ENCODE results near the gene CNOT3. TPM values are rescaled to one million over a fixed set of nuclear protein-coding genes. Genes with fewer than 3 reads are reported as not detected.

Gene CNOT3
- total RNA-seq, 4 donors from 2014 or later, result 5.1 to 14.0 (median 10.2) TPM

DNA sequence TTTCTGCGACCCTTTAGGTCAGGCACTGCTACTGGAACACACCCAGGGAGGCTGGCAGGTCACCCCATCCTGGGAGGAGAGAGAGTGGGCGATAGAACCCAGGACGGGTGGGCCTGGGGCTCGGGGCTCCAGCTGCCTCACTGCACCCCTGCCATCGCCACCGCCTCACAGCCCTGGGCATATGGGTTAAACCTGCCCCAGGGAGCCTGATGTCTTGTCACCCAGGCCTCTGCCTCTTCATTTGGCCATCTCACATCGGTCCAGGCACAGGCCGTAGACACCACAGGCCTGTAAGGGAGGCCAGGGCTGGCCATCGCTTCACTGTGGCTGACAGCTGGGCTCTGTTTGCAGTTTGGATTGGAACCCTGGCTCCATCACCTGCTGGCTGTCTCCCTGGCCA, 11.8 kb upstream of the CNOT3 start:
- intact Hi-C loops (cut with DNase I; ENCODE audit: low total_unique reads), result no loop called here
- no peaks in the 10 kb centered on the region for H3K27me3 ChIP-seq
- no peak for TF ChIP-seq POLR2A (IDR thresholded peaks at IDR 0.05)
- TF ChIP-seq, protein P1, sequence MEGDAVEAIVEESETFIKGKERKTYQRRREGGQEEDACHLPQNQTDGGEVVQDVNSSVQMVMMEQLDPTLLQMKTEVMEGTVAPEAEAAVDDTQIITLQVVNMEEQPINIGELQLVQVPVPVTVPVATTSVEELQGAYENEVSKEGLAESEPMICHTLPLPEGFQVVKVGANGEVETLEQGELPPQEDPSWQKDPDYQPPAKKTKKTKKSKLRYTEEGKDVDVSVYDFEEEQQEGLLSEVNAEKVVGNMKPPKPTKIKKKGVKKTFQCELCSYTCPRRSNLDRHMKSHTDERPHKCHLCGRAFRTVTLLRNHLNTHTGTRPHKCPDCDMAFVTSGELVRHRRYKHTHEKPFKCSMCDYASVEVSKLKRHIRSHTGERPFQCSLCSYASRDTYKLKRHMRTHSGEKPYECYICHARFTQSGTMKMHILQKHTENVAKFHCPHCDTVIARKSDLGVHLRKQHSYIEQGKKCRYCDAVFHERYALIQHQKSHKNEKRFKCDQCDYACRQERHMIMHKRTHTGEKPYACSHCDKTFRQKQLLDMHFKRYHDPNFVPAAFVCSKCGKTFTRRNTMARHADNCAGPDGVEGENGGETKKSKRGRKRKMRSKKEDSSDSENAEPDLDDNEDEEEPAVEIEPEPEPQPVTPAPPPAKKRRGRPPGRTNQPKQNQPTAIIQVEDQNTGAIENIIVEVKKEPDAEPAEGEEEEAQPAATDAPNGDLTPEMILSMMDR (IDR thresholded peaks at IDR 0.05 in 4 of 5, conservative IDR thresholded peaks at IDR 0.05 in 1 of 5), result no peak
- no peak for ATAC-seq
- DNase-seq, result no peak
- H3K27ac ChIP-seq, result no peak overlapping the region
- H3K36me3 ChIP-seq, result peaks cover 2 to 89% of the 10 kb centered on the region in 2 donors
- no peak overlapping the region for H3K4me3 ChIP-seq
- in situ Hi-C loops (cut with MboI; ENCODE audit: low sequenced_read_pairs in 4 of 4), result no loop called here
- H3K9me3 ChIP-seq, result no peaks in the 10 kb centered on the region
- no peaks in the 10 kb centered on the region for H3K4me1 ChIP-seq

DNA sequence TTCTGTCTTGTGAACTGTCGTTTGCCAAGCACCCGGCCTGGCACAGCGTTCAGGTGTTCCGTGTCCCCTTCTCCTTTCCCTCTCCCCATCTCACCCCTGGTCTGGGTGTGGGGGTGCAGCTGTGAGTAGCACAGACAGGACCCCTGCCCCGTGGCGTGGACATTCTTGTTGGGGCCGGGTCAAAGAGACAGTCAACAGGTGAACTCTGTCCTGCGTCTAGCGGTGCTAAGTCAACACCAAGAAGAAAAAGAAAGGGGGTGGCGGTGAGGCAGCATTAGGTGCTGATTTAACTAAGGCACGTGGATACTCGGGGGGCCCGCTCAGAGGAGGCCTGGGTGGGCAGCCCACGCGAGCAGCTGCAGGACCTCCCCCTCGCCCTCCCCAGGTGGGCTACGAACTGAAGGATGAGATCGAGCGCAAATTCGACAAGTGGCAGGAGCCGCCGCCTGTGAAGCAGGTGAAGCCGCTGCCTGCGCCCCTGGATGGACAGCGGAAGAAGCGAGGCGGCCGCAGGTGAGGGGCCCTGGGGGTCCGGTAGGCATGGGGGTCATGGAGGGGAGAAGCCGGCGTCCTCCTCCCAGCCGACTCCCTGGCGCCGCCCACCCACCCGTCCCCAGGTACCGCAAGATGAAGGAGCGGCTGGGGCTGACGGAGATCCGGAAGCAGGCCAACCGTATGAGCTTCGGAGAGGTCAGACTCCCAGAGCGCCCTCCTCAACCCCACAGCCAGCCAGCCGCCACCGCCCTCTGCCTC, 9.7 kb upstream of the CNOT3 start:
- peaks cover 2 to 85% of the 10 kb centered on the region in 2 donors for H3K36me3 ChIP-seq
- ATAC-seq, result no peak
- no peaks in the 10 kb centered on the region for H3K4me1 ChIP-seq
- TF ChIP-seq, protein P1 (IDR thresholded peaks at IDR 0.05 in 4 of 5, conservative IDR thresholded peaks at IDR 0.05 in 1 of 5), result no peak
- no peak for TF ChIP-seq POLR2A (IDR thresholded peaks at IDR 0.05)
- no peak overlapping the region for H3K27ac ChIP-seq
- H3K4me3 ChIP-seq, result no peak overlapping the region
- in situ Hi-C loops (cut with MboI; ENCODE audit: low sequenced_read_pairs in 4 of 4) (no loop called here), intact Hi-C loops (cut with DNase I; ENCODE audit: low total_unique reads) (no loop called here)
- H3K27me3 ChIP-seq, result no peaks in the 10 kb centered on the region
- H3K9me3 ChIP-seq, result no peaks in the 10 kb centered on the region
- no peak for DNase-seq

DNA sequence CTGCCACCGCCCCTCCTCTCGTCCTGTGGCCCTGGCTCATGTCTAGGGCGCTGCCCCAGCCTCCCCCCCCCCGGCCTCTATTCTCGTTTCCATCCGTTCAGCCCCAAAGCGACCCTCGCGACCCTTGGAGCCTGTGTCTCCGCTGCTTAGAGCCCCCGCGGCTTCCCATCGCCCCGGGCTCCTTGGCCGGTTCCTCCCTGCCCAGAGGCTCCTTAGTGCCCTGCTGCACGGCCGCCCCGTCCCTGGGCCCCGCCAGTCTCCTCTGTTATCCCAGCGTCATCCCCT, 9.2 kb upstream of the CNOT3 start:
- no peak overlapping the region for H3K27ac ChIP-seq
- intact Hi-C loops (cut with DNase I; ENCODE audit: low total_unique reads), result no loop called here
- H3K9me3 ChIP-seq, result no peaks in the 10 kb centered on the region
- in situ Hi-C loops (cut with MboI; ENCODE audit: low sequenced_read_pairs in 4 of 4), result no loop called here
- no peaks in the 10 kb centered on the region for H3K27me3 ChIP-seq
- DNase-seq (no peak), ATAC-seq (no peak)
- H3K4me3 ChIP-seq, result no peak overlapping the region
- peaks cover 2 to 80% of the 10 kb centered on the region in 2 donors for H3K36me3 ChIP-seq
- no peak for TF ChIP-seq POLR2A (IDR thresholded peaks at IDR 0.05)
- TF ChIP-seq, protein P1 (IDR thresholded peaks at IDR 0.05 in 4 of 5, conservative IDR thresholded peaks at IDR 0.05 in 1 of 5), result no peak
- H3K4me1 ChIP-seq, result no peaks in the 10 kb centered on the region

DNA sequence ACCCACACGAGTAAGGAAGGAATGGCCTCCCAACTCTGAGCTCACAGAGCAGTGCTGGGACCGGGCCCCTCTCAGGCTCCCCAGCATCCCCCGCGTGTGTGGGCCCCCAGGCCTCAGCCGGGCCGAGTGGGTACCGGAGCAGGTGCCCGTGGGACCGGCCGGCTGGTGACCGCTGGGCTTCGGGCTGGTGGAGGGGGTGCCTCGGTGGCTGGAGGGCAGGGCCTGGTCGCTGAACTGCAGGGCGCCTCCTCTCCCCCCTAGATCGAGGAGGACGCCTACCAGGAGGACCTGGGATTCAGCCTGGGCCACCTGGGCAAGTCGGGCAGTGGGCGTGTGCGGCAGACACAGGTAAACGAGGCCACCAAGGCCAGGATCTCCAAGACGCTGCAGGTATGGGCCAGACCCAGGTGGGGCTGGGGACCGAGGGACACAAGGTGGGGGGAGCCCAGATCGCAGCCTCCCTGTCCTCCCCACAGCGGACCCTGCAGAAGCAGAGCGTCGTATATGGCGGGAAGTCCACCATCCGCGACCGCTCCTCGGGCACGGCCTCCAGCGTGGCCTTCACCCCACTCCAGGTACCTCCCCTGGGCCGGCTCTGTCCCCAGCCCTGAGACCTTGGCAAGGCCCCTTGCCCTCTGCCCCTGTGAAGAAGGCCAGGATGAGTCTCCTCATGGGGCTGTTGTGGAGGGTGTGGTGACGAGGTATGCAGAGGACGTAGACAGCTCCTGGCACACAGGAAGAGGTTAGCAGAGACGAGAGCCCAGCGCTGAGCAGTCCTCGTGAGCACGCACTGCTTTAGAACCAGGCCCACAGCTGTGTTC, 8.6 kb upstream of the CNOT3 start:
- TF ChIP-seq, protein P1 (IDR thresholded peaks at IDR 0.05 in 4 of 5, conservative IDR thresholded peaks at IDR 0.05 in 1 of 5), result no peak
- TF ChIP-seq POLR2A (IDR thresholded peaks at IDR 0.05), result no peak
- Histone ChIP-seq H3K4me1 (no peaks in the 10 kb centered on the region), H3K4me3 (no peak overlapping the region), H3K27ac (no peak overlapping the region), H3K9me3 (no peaks in the 10 kb centered on the region), H3K36me3 (peaks cover 2 to 74% of the 10 kb centered on the region in 2 donors), H3K27me3 (no peaks in the 10 kb centered on the region)
- in situ Hi-C loops (cut with MboI; ENCODE audit: low sequenced_read_pairs in 4 of 4) (no loop called here), intact Hi-C loops (cut with DNase I; ENCODE audit: low total_unique reads) (no loop called here)
- ATAC-seq (no peak), DNase-seq (no peak)
